Endothelial cell of umbilical vein (primary cell): ENCODE data around the gene ZNF567. TPM values are rescaled to one million over a fixed set of nuclear protein-coding genes. Genes with fewer than 3 reads are reported as not detected.
"Not testable (repeated sequence)": the region's sequence is repeated elsewhere in the genome, so short reads cannot be mapped to it uniquely, and the experiment has no call there.

Experiments
- BruUV-seq: library from RNA; stranded (reverse); fragments of 400-500 nt; replicated peaks from 2 replicates; lab custom pipeline; 2021; lab: Mats Ljungman, UMichigan
- CTCF ChIA-PET: fragments of 300-600, 350-600 bp; sonication (Branson Sonifier 250); formaldehyde crosslinking; loops from one replicate; lab custom pipeline; 2021; ENCODE audit warnings: antibody characterized with exemption, inconsistent platforms; lab: Charles Lee
- POLR2A ChIA-PET: fragments of 300-600, 350-600 bp; sonication (Branson Sonifier 250); formaldehyde crosslinking; loops from one replicate; lab custom pipeline; 2021; ENCODE audit warnings: antibody characterized with exemption, inconsistent platforms; lab: Charles Lee
- DNase-seq: peaks from one replicate; pipeline ENCODE4 v3.0.0-alpha.2; 2011; ENCODE audit warnings: low read depth, low spot score
- FAIRE-seq: peaks from 2 replicates; lab custom pipeline; 2011; peaks lifted over from hg19 to GRCh38; lab: Jason Lieb, UNC
- H2AFZ ChIP-seq: 2 replicates; pipeline ENCODE4 v1.6.0; 2012; ENCODE audit warnings: low read depth, low read length, control low read depth, inconsistent platforms
- H3K27ac ChIP-seq: 2 replicates; pipeline ENCODE4 v1.5.1; 2011; ENCODE audit warnings: low read depth, mild to moderate bottlenecking, control low read depth, low read length, moderate library complexity; ENCODE audit not compliant: insufficient read depth
- H3K27me3 ChIP-seq, 2 experiments: 2 replicates each; pipeline versions ENCODE4 v1.6.0 to v1.6.1; 2011; ENCODE audit warnings: low read length in 2 of 2, mixed read lengths in 1 of 2; ENCODE audit not compliant: control insufficient read depth in 2 of 2, insufficient read depth in 2 of 2
- H3K36me3 ChIP-seq, 2 experiments: 2 replicates in 1 of 2; 3 replicates in 1 of 2; pipeline ENCODE4 v1.5.1; 2011; ENCODE audit warnings: low read length in 2 of 2, mild to moderate bottlenecking in 1 of 2, moderate library complexity in 1 of 2; ENCODE audit not compliant: control insufficient read depth in 2 of 2, insufficient read depth in 2 of 2; ENCODE audit errors: extremely low read depth in 1 of 2
- H3K4me1 ChIP-seq: 3 replicates; pipeline ENCODE4 v1.5.1; 2011; ENCODE audit warnings: mild to moderate bottlenecking, low read length; ENCODE audit not compliant: control insufficient read depth, insufficient read depth; ENCODE audit errors: extremely low read depth
- H3K4me2 ChIP-seq: 2 replicates; pipeline ENCODE4 v1.6.1; 2011; ENCODE audit warnings: low read length, control low read depth, mixed read lengths; ENCODE audit not compliant: insufficient read depth
- H3K4me3 ChIP-seq, 3 experiments: fragments of 200-600 bp in 1 of 3; sonication (generic), shearing (Covaris generic) in 1 of 3; replicated peaks in 1 of 3; 2 replicates each; pipeline ENCODE4 v1.5.1; 2011 to 2016; ENCODE audit warnings: control low read depth in 3 of 3, low read length in 3 of 3, mild to moderate bottlenecking in 2 of 3, inconsistent platforms in 1 of 3, low read depth in 1 of 3, moderate library complexity in 1 of 3; ENCODE audit not compliant: insufficient read depth in 1 of 3
- H3K79me2 ChIP-seq: 2 replicates; pipeline ENCODE4 v1.6.0; 2012; ENCODE audit warnings: low read length, inconsistent platforms; ENCODE audit not compliant: control insufficient read depth, insufficient read depth
- H3K9ac ChIP-seq: replicated peaks from 2 replicates; pipeline ENCODE3; 2011; ENCODE audit warnings: low read length, control low read depth; ENCODE audit not compliant: insufficient read depth; ENCODE audit errors: extremely low read depth
- H3K9me1 ChIP-seq: replicated peaks from 3 replicates; pipeline ENCODE4 v1.6.0; 2011; ENCODE audit warnings: mild to moderate bottlenecking, low read length; ENCODE audit not compliant: control insufficient read depth, insufficient read depth; ENCODE audit errors: extremely low read depth
- H3K9me3 ChIP-seq: replicated peaks from 2 replicates; pipeline ENCODE4 v1.5.1; 2012; ENCODE audit warnings: low read length, inconsistent platforms; ENCODE audit not compliant: control insufficient read depth, insufficient read depth
- H4K20me1 ChIP-seq: replicated peaks from 2 replicates; pipeline ENCODE3; 2011; ENCODE audit warnings: mild to moderate bottlenecking, low read length; ENCODE audit not compliant: control insufficient read depth, insufficient read depth; ENCODE audit errors: extremely low read depth
- CTCF ChIP-seq, 2 donors: IDR thresholded peaks; 1 replicate in 1 of 2; 2 replicates in 1 of 2; pipeline ENCODE4 v1.5.1; 2011; ENCODE audit warnings: low read length in 2 of 2, mild to moderate bottlenecking in 2 of 2, moderate library complexity in 2 of 2, control low read depth in 1 of 2, inconsistent platforms in 1 of 2, low read depth in 1 of 2; ENCODE audit not compliant: insufficient read depth in 1 of 2; ENCODE audit errors: extremely low read depth in 1 of 2
- EZH2 ChIP-seq: IDR thresholded peaks from 2 replicates; pipeline ENCODE4 v1.6.1; 2012; ENCODE audit warnings: borderline replicate concordance, low read depth, mild to moderate bottlenecking, moderate library complexity, low read length, inconsistent platforms; ENCODE audit not compliant: severe bottlenecking
- FOS ChIP-seq: IDR thresholded peaks from 2 replicates; pipeline ENCODE4 v1.6.1; 2011; ENCODE audit warnings: mild to moderate bottlenecking, low read length, moderate library complexity, borderline replicate concordance; ENCODE audit not compliant: insufficient read depth
- GATA2 ChIP-seq: IDR thresholded peaks from 2 replicates; pipeline ENCODE4 v1.7.0; 2011; ENCODE audit warnings: low read depth, mild to moderate bottlenecking, moderate library complexity, mixed read lengths, low read length; ENCODE audit not compliant: insufficient read length, insufficient read depth
- JUN ChIP-seq: IDR thresholded peaks from 2 replicates; pipeline ENCODE4 v1.6.1; 2011; ENCODE audit warnings: borderline replicate concordance, low read depth; ENCODE audit not compliant: insufficient read length, insufficient read depth
- MAX ChIP-seq: IDR thresholded peaks from 2 replicates; pipeline ENCODE4 v1.6.1; 2011; ENCODE audit not compliant: insufficient read depth, insufficient read length
- MYC ChIP-seq: IDR thresholded peaks from one replicate; pipeline ENCODE4 v1.6.1; 2011; ENCODE audit warnings: mild to moderate bottlenecking, low read depth, low read length
- POLR2AphosphoS5 ChIP-seq: IDR thresholded peaks from 2 replicates; pipeline ENCODE4 v1.6.1; 2012; ENCODE audit warnings: low read depth, mild to moderate bottlenecking, control low read depth, low read length, moderate library complexity; ENCODE audit not compliant: insufficient read depth
- dilution Hi-C: fragments of 300-500 bp; cut with MboI; formaldehyde crosslinking; loops from one replicate; pipeline ENCODE4 v1.15.0; 2019; ENCODE audit warnings: low sequenced_read_pairs; ENCODE audit not compliant: extremely low pct_ligation_motif_present
- intact Hi-C: fragments of 100-400 bp; cut with micrococcal nuclease; formaldehyde crosslinking; loops from one replicate; pipeline ENCODE4 v1.10.0; 2022
- polyA plus RNA-seq, 4 experiments: library from polyadenylated mRNA; depleted of rRNA in 3 of 4; stranded (reverse) in 3 of 4; unstranded in 1 of 4; fragments of >200 nt; gene quantifications; 2 replicates each; pipeline versions ENCODE4 v1.2.1 to v1.2.3, GENCODE V29; 2011 to 2012; ENCODE audit warnings: missing spikeins in 1 of 4
- total RNA-seq: library from RNA; stranded (reverse); gene quantifications from 2 replicates; pipeline ENCODE4 v1.2.3, GENCODE V29; 2021

ZNF567 gene
- total and polyA plus RNA-seq, 2 donors (not counting 3 experiments of a cell fraction or from before 2014, with no cell fraction given), result 3.4 to 4.4 TPM

- POLR2A ChIA-PET, result no interaction called here
- DNase-seq (peak; percentile 14), FAIRE-seq (no peak)
- Histone ChIP-seq H3K9me1 (no peaks in the 10 kb centered on the region), H3K27me3 (no peaks in the 10 kb centered on the region), H3K79me2 (no peaks in the 10 kb centered on the region), H3K9ac (no peak overlapping the region), H3K36me3 (peaks cover 9 to 21% of the 10 kb centered on the region in 2 experiments), H3K4me3 (no peak overlapping the region), H3K9me3 (peaks cover 26% of the 10 kb centered on the region), H3K27ac (no peak overlapping the region), H2AFZ (no peak overlapping the region), H4K20me1 (no peaks in the 10 kb centered on the region), H3K4me1 (no peaks in the 10 kb centered on the region), H3K4me2 (no peak overlapping the region)
- no TSS peak for BruUV-seq
- dilution Hi-C loops (no loop called here), intact Hi-C loops (no loop called here)
- TF ChIP-seq JUN, result no peak
- TF ChIP-seq CTCF (IDR thresholded peaks at IDR 0.05; ENCODE audit: extremely low read depth in 1 of 2, insufficient read depth in 1 of 2, low read depth in 1 of 2, low read length in 2 of 2), result no peak
- TF ChIP-seq MYC, result no peak
- TF ChIP-seq MAX, result no peak
- TF ChIP-seq FOS, result no peak
- no peak for TF ChIP-seq EZH2
- no peak for TF ChIP-seq POLR2AphosphoS5
- TF ChIP-seq GATA2, result no peak
- CTCF ChIA-PET, result no interaction called here
Observed at GRCh38 chr19:36719687-36720556, 32.5 kb downstream of the ZNF567 start.

GRCh38 chr19:36736166-36736565, 48.8 kb downstream of the ZNF567 start:
- H4K20me1 ChIP-seq, CTCF ChIA-PET, dilution Hi-C loops, H3K79me2 ChIP-seq, H3K9me1 ChIP-seq, H3K9ac ChIP-seq, H2AFZ ChIP-seq, H3K9me3 ChIP-seq, H3K27ac ChIP-seq, H3K36me3 ChIP-seq, POLR2A ChIA-PET, BruUV-seq, H3K27me3 ChIP-seq, DNase-seq, H3K4me1 ChIP-seq, FAIRE-seq, intact Hi-C loops, H3K4me3 ChIP-seq, H3K4me2 ChIP-seq: not testable (repeated sequence)
